Right cardiac atrium (tissue), 5 donors: ENCODE results near the gene ALB. TPM values are rescaled to one million over a fixed set of nuclear protein-coding genes. Genes with fewer than 3 reads are reported as not detected.

Experiments used
- ATAC-seq, 2 donors: fragments of 200-7000 bp; cut with Tn5 transposase; one replicate each; pipeline versions ENCODE4 v1.8.0 to v1.9.1; 2020; ENCODE audit warnings: moderate library complexity in 2 of 2, mild to moderate bottlenecking in 1 of 2
- DNase-seq, 3 donors: peaks; one replicate each; pipeline ENCODE4 v3.0.0-alpha.2; 2020
- H3K27ac ChIP-seq: one replicate; pipeline ENCODE4 v1.5.1; 2013; ENCODE audit warnings: mild to moderate bottlenecking, low read length, control low read depth, moderate library complexity
- H3K27me3 ChIP-seq: one replicate; pipeline ENCODE4 v1.6.1; 2013; ENCODE audit not compliant: control insufficient read depth, insufficient read depth
- H3K4me1 ChIP-seq: one replicate; pipeline ENCODE4 v1.6.1; 2013; ENCODE audit warnings: low read length; ENCODE audit not compliant: control insufficient read depth, insufficient read depth
- H3K4me3 ChIP-seq: one replicate; pipeline ENCODE4 v1.5.1; 2013; ENCODE audit warnings: low read length, control low read depth
- H3K9me3 ChIP-seq: one replicate; pipeline ENCODE4 v1.6.1; 2013; ENCODE audit warnings: low read length; ENCODE audit not compliant: control insufficient read depth
- WGBS: extraction: QIAGEN DNeasy Blood & Tissue Kit; methylation state at CpG from one replicate; pipeline ENCODE4 v1.1.7; 2013; 5-methylcytosine and 5-hydroxymethylcytosine counted together
- intact Hi-C, 4 donors: fragments of 100-400 bp; cut with DNase I; formaldehyde crosslinking; loops; one replicate each; pipeline versions ENCODE4 v1.11.0 to v1.14.0; 2022 to 2023
- polyA plus RNA-seq: library from polyadenylated mRNA; stranded (reverse); fragments of 200-250 nt; gene quantifications from one replicate; pipeline ENCODE4 v1.2.3, GENCODE V29; 2013
- total RNA-seq, 4 donors: library from RNA; stranded (reverse); fragmentation: NEBNext Ultra II Directional; extraction: Animal tissue kit (Norgen Biotek cat#: 25700); gene quantifications; one replicate each; pipeline ENCODE4 v1.2.1, GENCODE V29; 2021
- donor health status: healthy with polysubstance abuse.
- donor health status: DM: no; HTN: yes; CAD: no.
- donor health status: DM: no; HTN: no; CAD: no.
- donor health status: DM: no; HTN: yes; CAD: no; lungs with severe emphysema.
- donor health status: DM: yes; HTN: yes; CAD: no.

ALB gene
- total and polyA plus RNA-seq, 5 donors, result 0.81 to 9.6 TPM; not detected in 3

GRCh38 chr4:73409012-73409862 is 5.2 kb downstream of the ALB start:
- ATAC-seq, result no peak

GRCh38 chr4:73409978-73410548 is 6.0 kb downstream of the ALB start:
- no peak for ATAC-seq
- H3K9me3 ChIP-seq, result no peaks in the 10 kb centered on the region
- no peak for DNase-seq
- no peak overlapping the region for H3K4me3 ChIP-seq
- WGBS, result 84% methylated on average over 8 of the region's 8 CpGs
- H3K4me1 ChIP-seq, result no peaks in the 10 kb centered on the region
- no peak overlapping the region for H3K27ac ChIP-seq
- no peaks in the 10 kb centered on the region for H3K27me3 ChIP-seq
- intact Hi-C loops, result no loop called here

More at GRCh38 chr4:73409012-73409862, 5.2 kb downstream of the ALB start:
- H3K4me3 ChIP-seq, result no peak overlapping the region
- no peaks in the 10 kb centered on the region for H3K27me3 ChIP-seq
- no peaks in the 10 kb centered on the region for H3K4me1 ChIP-seq
- DNase-seq, result no peak
- H3K27ac ChIP-seq, result no peak overlapping the region
- WGBS, result 74% methylated on average over 6 of the region's 6 CpGs
- intact Hi-C loops, result no loop called here
- no peaks in the 10 kb centered on the region for H3K9me3 ChIP-seq

- no peaks in the 10 kb centered on the region for H3K4me1 ChIP-seq
- 75% methylated on average over 3 of the region's 3 CpGs for WGBS
Observed at GRCh38 chr4:73410916-73411730, 7.0 kb downstream of the ALB start.

GRCh38 chr4:73411731-73412414 is 7.8 kb downstream of the ALB start:
- H3K4me3 ChIP-seq, result no peak overlapping the region
- H3K27me3 ChIP-seq, result no peaks in the 10 kb centered on the region
- no peaks in the 10 kb centered on the region for H3K4me1 ChIP-seq
- no peaks in the 10 kb centered on the region for H3K9me3 ChIP-seq
- H3K27ac ChIP-seq, result no peak overlapping the region
- intact Hi-C loops, result no loop called here
- no peak for ATAC-seq
- WGBS, result 79% methylated on average over 8 of the region's 8 CpGs
- DNase-seq, result no peak

More at GRCh38 chr4:73410916-73411730, 7.0 kb downstream of the ALB start:
- H3K4me3 ChIP-seq, result no peak overlapping the region
- H3K27me3 ChIP-seq, result no peaks in the 10 kb centered on the region
- no peak for ATAC-seq
- no peak overlapping the region for H3K27ac ChIP-seq
- DNase-seq, result no peak
- intact Hi-C loops, result no loop called here
- H3K9me3 ChIP-seq, result no peaks in the 10 kb centered on the region

DNA sequence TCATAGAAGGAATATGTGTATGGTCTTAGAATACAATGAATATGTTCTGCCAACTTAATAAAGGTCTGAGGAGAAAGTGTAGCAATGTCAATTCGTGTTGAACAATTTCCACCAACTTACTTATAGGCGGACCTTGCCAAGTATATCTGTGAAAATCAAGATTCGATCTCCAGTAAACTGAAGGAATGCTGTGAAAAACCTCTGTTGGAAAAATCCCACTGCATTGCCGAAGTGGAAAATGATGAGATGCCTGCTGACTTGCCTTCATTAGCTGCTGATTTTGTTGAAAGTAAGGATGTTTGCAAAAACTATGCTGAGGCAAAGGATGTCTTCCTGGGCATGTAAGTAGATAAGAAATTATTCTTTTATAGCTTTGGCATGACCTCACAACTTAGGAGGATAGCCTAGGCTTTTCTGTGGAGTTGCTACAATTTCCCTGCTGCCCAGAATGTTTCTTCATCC is 9.2 kb downstream of the ALB start:
- no peak overlapping the region for H3K27ac ChIP-seq

GRCh38 chr4:73414936-73415271 is 10.8 kb downstream of the ALB start:
- Histone ChIP-seq H3K27me3 (no peaks in the 10 kb centered on the region), H3K27ac (no peak overlapping the region), H3K4me3 (no peak overlapping the region), H3K4me1 (no peaks in the 10 kb centered on the region), H3K9me3 (no peaks in the 10 kb centered on the region)
- 61% methylated on average over 2 of the region's 2 CpGs for WGBS
- intact Hi-C loops, result no loop called here
- DNase-seq, result no peak
- ATAC-seq, result no peak

More for the DNA sequence above, 9.2 kb downstream of the ALB start:
- no peaks in the 10 kb centered on the region for H3K27me3 ChIP-seq
- H3K4me3 ChIP-seq, result no peak overlapping the region
- no peaks in the 10 kb centered on the region for H3K4me1 ChIP-seq
- 77% methylated on average over 4 of the region's 4 CpGs for WGBS
- DNase-seq (no peak), ATAC-seq (no peak)
- intact Hi-C loops, result no loop called here
- H3K9me3 ChIP-seq, result no peaks in the 10 kb centered on the region

GRCh38 chr4:73415807-73416238 is 11.7 kb downstream of the ALB start:
- intact Hi-C loops, result no loop called here
- no peak for DNase-seq
- no peaks in the 10 kb centered on the region for H3K9me3 ChIP-seq
- no peak overlapping the region for H3K4me3 ChIP-seq
- no peak for ATAC-seq
- no peaks in the 10 kb centered on the region for H3K27me3 ChIP-seq
- no peak overlapping the region for H3K27ac ChIP-seq
- no peaks in the 10 kb centered on the region for H3K4me1 ChIP-seq
- 85% methylated on average over 2 of the region's 2 CpGs for WGBS

DNA sequence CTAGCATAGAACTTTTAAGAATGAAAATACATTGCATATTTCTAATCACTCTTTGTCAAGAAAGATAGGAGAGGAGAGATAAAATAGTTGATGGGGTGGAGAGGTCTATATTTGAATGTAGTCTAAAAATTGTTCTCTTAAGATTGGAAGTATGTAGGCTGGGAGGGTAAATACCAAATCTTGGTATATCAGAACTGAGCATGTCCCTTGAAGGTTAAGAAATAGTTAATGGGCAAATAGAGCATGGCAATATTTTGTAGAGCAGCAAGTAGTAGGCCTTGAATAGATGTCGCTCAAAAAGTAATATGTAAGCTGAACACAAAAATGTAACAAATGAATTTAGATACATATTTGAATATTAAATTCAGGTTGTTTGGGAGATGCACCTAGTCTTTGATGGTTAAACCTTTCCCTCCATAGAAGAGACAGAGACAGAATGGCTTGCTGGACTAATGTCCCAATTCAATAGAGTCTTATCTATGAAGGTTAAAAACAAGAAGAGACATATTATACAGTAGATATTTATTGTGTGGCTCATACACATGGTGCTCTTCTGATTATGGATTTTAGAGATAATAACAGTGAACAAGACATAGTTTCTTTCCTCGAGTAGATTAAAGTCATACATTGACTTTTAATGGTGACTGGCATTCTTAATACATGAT is 12.5 kb downstream of the ALB start:
- 73% methylated on average over 2 of the region's 2 CpGs for WGBS
- Histone ChIP-seq H3K4me3 (no peak overlapping the region), H3K27me3 (no peaks in the 10 kb centered on the region), H3K4me1 (no peaks in the 10 kb centered on the region), H3K9me3 (no peaks in the 10 kb centered on the region), H3K27ac (no peak overlapping the region)
- DNase-seq, result no peak
- ATAC-seq, result no peak
- intact Hi-C loops, result no loop called here

GRCh38 chr4:73417342-73417741 is 13.3 kb downstream of the ALB start:
- H3K4me1 ChIP-seq, result no peaks in the 10 kb centered on the region
- intact Hi-C loops, result no loop called here
- H3K27ac ChIP-seq, result no peak overlapping the region
- WGBS, result 81% methylated on average over 2 of the region's 2 CpGs
- ATAC-seq (no peak), DNase-seq (no peak)
- H3K4me3 ChIP-seq, result no peak overlapping the region
- H3K27me3 ChIP-seq, result no peaks in the 10 kb centered on the region
- H3K9me3 ChIP-seq, result no peaks in the 10 kb centered on the region

DNA sequence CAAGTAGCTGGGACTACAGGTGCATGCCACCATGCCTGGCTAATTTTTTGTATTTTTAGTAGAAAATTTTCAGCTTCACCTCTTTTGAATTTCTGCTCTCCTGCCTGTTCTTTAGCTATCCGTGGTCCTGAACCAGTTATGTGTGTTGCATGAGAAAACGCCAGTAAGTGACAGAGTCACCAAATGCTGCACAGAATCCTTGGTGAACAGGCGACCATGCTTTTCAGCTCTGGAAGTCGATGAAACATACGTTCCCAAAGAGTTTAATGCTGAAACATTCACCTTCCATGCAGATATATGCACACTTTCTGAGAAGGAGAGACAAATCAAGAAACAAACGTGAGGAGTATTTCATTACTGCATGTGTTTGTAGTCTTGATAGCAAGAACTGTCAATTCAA is 13.9 kb downstream of the ALB start:
- intact Hi-C loops, result no loop called here
- no peak overlapping the region for H3K4me3 ChIP-seq

More for the DNA sequence above, 13.9 kb downstream of the ALB start:
- ATAC-seq (no peak), DNase-seq (no peak)
- WGBS, result 69% methylated on average over 6 of the region's 6 CpGs
- H3K9me3 ChIP-seq, result no peaks in the 10 kb centered on the region
- no peaks in the 10 kb centered on the region for H3K27me3 ChIP-seq
- H3K4me1 ChIP-seq, result no peaks in the 10 kb centered on the region
- no peak overlapping the region for H3K27ac ChIP-seq
